NCI-H510A (cell line): ENCODE results near the gene IQCB1.
A peak's percentile ranks its signal among the peaks of the same experiment; 100 is the strongest.
"Not testable (repeated sequence)": the region's sequence is repeated elsewhere in the genome, so short reads cannot be mapped to it uniquely, and the experiment has no call there.

Experiments used
- DNase-seq: peaks from one replicate; lab custom pipeline; 2025; lab: John Stamatoyannopoulos, UW

IQCB1 gene

GRCh38 chr3:121809249-121809648 is 25.6 kb downstream of the IQCB1 start:
- no peak for DNase-seq

GRCh38 chr3:121803771-121804320 is 31.0 kb downstream of the IQCB1 start:
- no peak for DNase-seq

GRCh38 chr3:121800906-121801305 is 34.0 kb downstream of the IQCB1 start:
- no peak for DNase-seq

GRCh38 chr3:121796970-121797369 is 37.9 kb downstream of the IQCB1 start:
- DNase-seq, result no peak

- DNase-seq, result no peak
These were observed 40.4 kb downstream of the IQCB1 start for GRCh38 chr3:121794264-121794983.

- DNase-seq, result no peak
These were observed 41.8 kb downstream of the IQCB1 start for GRCh38 chr3:121793078-121793477.

GRCh38 chr3:121786485-121786884 is 48.4 kb downstream of the IQCB1 start:
- DNase-seq, result no peak

- DNase-seq, result not testable (repeated sequence)
These were observed 52.1 kb downstream of the IQCB1 start for GRCh38 chr3:121782784-121783183.

- no peak for DNase-seq
These were observed 53.2 kb downstream of the IQCB1 start for GRCh38 chr3:121781611-121782010.

GRCh38 chr3:121775095-121775494 is 59.8 kb downstream of the IQCB1 start:
- DNase-seq, result not testable (repeated sequence)

- no peak for DNase-seq
These were observed 65.6 kb downstream of the IQCB1 start for GRCh38 chr3:121769246-121769645.

GRCh38 chr3:121768452-121768851 is 66.4 kb downstream of the IQCB1 start:
- DNase-seq, result no peak

- DNase-seq, result no peak
These were observed 75.2 kb downstream of the IQCB1 start for GRCh38 chr3:121759541-121760202.

GRCh38 chr3:121758727-121759450 is 76.0 kb downstream of the IQCB1 start:
- no peak for DNase-seq

GRCh38 chr3:121757812-121758545 is 76.9 kb downstream of the IQCB1 start:
- no peak for DNase-seq

GRCh38 chr3:121757087-121757811 is 77.6 kb downstream of the IQCB1 start:
- no peak for DNase-seq

- no peak for DNase-seq
These were observed 82.1 kb downstream of the IQCB1 start for GRCh38 chr3:121752772-121753171.

GRCh38 chr3:121752261-121752660 is 82.6 kb downstream of the IQCB1 start:
- no peak for DNase-seq

GRCh38 chr3:121750087-121750415 is 84.8 kb downstream of the IQCB1 start:
- no peak for DNase-seq

- DNase-seq, result peak; percentile 85
These were observed 85.4 kb downstream of the IQCB1 start, which contains the start of gene GOLGB1 for GRCh38 chr3:121749276-121750086. TSS of gene GOLGB1 (minus strand) at chr3:121749741. CDS start at chr3:121730971, 18,770 bp downstream.
